A549 (cell line): ENCODE measurements around the gene YTHDF2. TPM values are rescaled to one million over a fixed set of nuclear protein-coding genes. Genes with fewer than 3 reads are reported as not detected.

Source experiments
- ATAC-seq, 2 experiments: fragments of 200-7000 bp in 1 of 2; fragments of >200 bp in 1 of 2; cut with Nextera tagmentation in 1 of 2; cut with Tn5 transposase in 1 of 2; 3 replicates each; pipeline versions ENCODE4 v1.8.0 to v1.9.1; 2018 to 2020; ENCODE audit warnings: mild to moderate bottlenecking in 1 of 2, moderate library complexity in 1 of 2
- CTCF ChIA-PET: fragments of 300-600 bp; sonication (Branson Sonifier 250); formaldehyde crosslinking; extraction: SDS; loops from one replicate; lab custom pipeline; 2021; ENCODE audit warnings: antibody characterized with exemption, inconsistent platforms; lab: Yijun Ruan, JAX
- POLR2A ChIA-PET: fragments of 350-600 bp; formaldehyde crosslinking; extraction: SDS; loops from one replicate; lab custom pipeline; 2021; ENCODE audit warnings: antibody characterized with exemption, inconsistent platforms; lab: Yijun Ruan, JAX
- DNase-seq, 2 experiments: peaks; one replicate each; pipeline versions ENCODE4 v3.0.0 to v3.0.0-alpha.2; 2011 to 2016; ENCODE audit warnings: low read depth in 1 of 2, low spot score in 1 of 2
- FAIRE-seq: peaks from 2 replicates; lab custom pipeline; 2011; peaks lifted over from hg19 to GRCh38; lab: Jason Lieb, UNC
- H3K27ac ChIP-seq, 2 experiments: fragments of >200 bp; sonication (Bioruptor Twin); formaldehyde crosslinking; 3 replicates each; pipeline ENCODE4 v1.5.1; 2016 to 2017
- H3K4me1 ChIP-seq: fragments of >200 bp; sonication (Bioruptor Twin); formaldehyde crosslinking; 3 replicates; pipeline ENCODE4 v1.6.1; 2016
- H3K4me2 ChIP-seq: fragments of >200 bp; sonication (Bioruptor Twin); formaldehyde crosslinking; 3 replicates; pipeline ENCODE4 v1.6.1; 2016
- H3K4me3 ChIP-seq: fragments of >200 bp; sonication (Bioruptor Twin); formaldehyde crosslinking; 3 replicates; pipeline ENCODE4 v1.5.1; 2016
- H3K9me3 ChIP-seq: fragments of >200 bp; sonication (Bioruptor Twin); formaldehyde crosslinking; 3 replicates; pipeline ENCODE4 v1.6.1; 2016
- BHLHE40 ChIP-seq: IDR thresholded peaks from 2 replicates; pipeline ENCODE4 v1.6.1; 2012; ENCODE audit warnings: low read depth, low read length, inconsistent platforms
- CHD4 ChIP-seq: fragments of 200-600 bp; sonication (generic); IDR thresholded peaks from 2 replicates; pipeline ENCODE4 v1.6.1; 2016; ENCODE audit warnings: antibody characterized with exemption, mild to moderate bottlenecking, borderline replicate concordance
- EP300 ChIP-seq, 2 experiments: fragments of >200 bp; sonication (Bioruptor Twin); formaldehyde crosslinking; IDR thresholded peaks; 2 replicates in 1 of 2; 3 replicates in 1 of 2; pipeline ENCODE4 v1.6.1; 2016 to 2017
- FOSB ChIP-seq: fragments of 250-450 bp; sonication (Bioruptor Pico); IDR thresholded peaks from 2 replicates; pipeline ENCODE4 v1.5.0; 2020; ENCODE audit warnings: mild to moderate bottlenecking, moderate library complexity
- FOSL2 ChIP-seq, 2 experiments: fragments of 450-650 bp in 1 of 2; fragments of >200 bp in 1 of 2; sonication (Bioruptor Twin) in 1 of 2; formaldehyde crosslinking; IDR thresholded peaks; 2 replicates each; pipeline versions ENCODE4 v1.5.0 to v1.6.1; 2016 to 2020; ENCODE audit warnings: mild to moderate bottlenecking in 1 of 2, moderate library complexity in 1 of 2
- GATA3 ChIP-seq: IDR thresholded peaks from 2 replicates; pipeline ENCODE4 v1.6.1; 2012; ENCODE audit warnings: borderline replicate concordance
- HEYL ChIP-seq: fragments of 250-450 bp; sonication (Bioruptor Pico); IDR thresholded peaks from 2 replicates; pipeline ENCODE4 v1.8.0; 2021; ENCODE audit warnings: mild to moderate bottlenecking, moderate library complexity
- HMGXB4 ChIP-seq: fragments of 250-450 bp; sonication (Bioruptor Pico); IDR thresholded peaks from 2 replicates; pipeline ENCODE4 v1.5.0; 2021; ENCODE audit warnings: mild to moderate bottlenecking, moderate library complexity, borderline replicate concordance
- HOXB13 ChIP-seq: fragments of 250-450 bp; sonication (Bioruptor Pico); IDR thresholded peaks from 2 replicates; pipeline ENCODE4 v1.5.0; 2020; ENCODE audit warnings: low read depth, mild to moderate bottlenecking, moderate library complexity
- HOXB5 ChIP-seq: fragments of 250-450 bp; sonication (Bioruptor Pico); IDR thresholded peaks from 2 replicates; pipeline ENCODE4 v1.5.0; 2020; ENCODE audit warnings: mild to moderate bottlenecking, moderate library complexity
- JUNB ChIP-seq: fragments of >200 bp; sonication (Bioruptor Twin); formaldehyde crosslinking; IDR thresholded peaks from 2 replicates; pipeline ENCODE4 v1.6.1; 2016
- KDM5A ChIP-seq: fragments of 200-600 bp; sonication (generic); IDR thresholded peaks from 2 replicates; pipeline ENCODE4 v1.6.1; 2016; ENCODE audit warnings: antibody characterized with exemption, mild to moderate bottlenecking
- MAFK ChIP-seq: fragments of 450-650 bp; IDR thresholded peaks from 2 replicates; pipeline ENCODE4 v1.6.1; 2014; ENCODE audit not compliant: partially characterized antibody
- MAZ ChIP-seq: fragments of 150-350 bp; IDR thresholded peaks from 2 replicates; pipeline ENCODE4 v1.6.1; 2014; ENCODE audit warnings: antibody characterized with exemption, low read depth, low read length, borderline replicate concordance
- MYC ChIP-seq: IDR thresholded peaks from 2 replicates; pipeline ENCODE4 v1.6.1; 2012; ENCODE audit warnings: mild to moderate bottlenecking, inconsistent platforms, low read length, improper control_type of control experiment, borderline replicate concordance
- NFE2L2 ChIP-seq: fragments of 150-350 bp; conservative IDR thresholded peaks from 2 replicates; pipeline ENCODE4 v1.6.1; 2014; ENCODE audit warnings: low read length
- NPAS2 ChIP-seq: fragments of 250-450 bp; sonication (Bioruptor Pico); IDR thresholded peaks from 2 replicates; pipeline ENCODE4 v1.8.0; 2022; ENCODE audit warnings: mild to moderate bottlenecking, moderate library complexity, borderline replicate concordance
- NR3C1 ChIP-seq: fragments of >200 bp; sonication (Bioruptor Twin); formaldehyde crosslinking; IDR thresholded peaks from 3 replicates; pipeline ENCODE4 v1.6.1; 2017
- POLR2A ChIP-seq: IDR thresholded peaks from 2 replicates; pipeline ENCODE4 v1.6.1; 2012; ENCODE audit warnings: mild to moderate bottlenecking, low read length
- RNF2 ChIP-seq: fragments of 200-600 bp; sonication (generic); IDR thresholded peaks from 2 replicates; pipeline ENCODE4 v1.6.1; 2016; ENCODE audit warnings: low read depth, mild to moderate bottlenecking, antibody characterized with exemption, moderate library complexity, borderline replicate concordance
- SREBF2 ChIP-seq: fragments of 450-650 bp; IDR thresholded peaks from 2 replicates; pipeline ENCODE4 v1.6.1; 2014; ENCODE audit warnings: mild to moderate bottlenecking, moderate library complexity
- TFCP2L1 ChIP-seq: fragments of 250-450 bp; sonication (Bioruptor Pico); IDR thresholded peaks from 2 replicates; pipeline ENCODE4 v1.5.0; 2021; ENCODE audit warnings: mild to moderate bottlenecking
- TP53 ChIP-seq: fragments of 250-450 bp; sonication (Bioruptor Pico); IDR thresholded peaks from 2 replicates; pipeline ENCODE4 v1.5.0; 2021; ENCODE audit warnings: mild to moderate bottlenecking, moderate library complexity
- ZFP36 ChIP-seq: fragments of 450-650 bp; IDR thresholded peaks from 2 replicates; pipeline ENCODE4 v1.6.1; 2014; ENCODE audit warnings: borderline replicate concordance; ENCODE audit not compliant: partially characterized antibody
- WGBS: methylation state at CpG from one replicate; pipeline ENCODE4 v1.1.6; 2017; ENCODE audit errors: missing lambda C conversion rate; 5-methylcytosine and 5-hydroxymethylcytosine counted together
- polyA plus RNA-seq, 4 experiments: library from polyadenylated mRNA; depleted of rRNA in 3 of 4; stranded (reverse); fragments of >200 nt; fragmentation: RNase III in 1 of 4; extraction: RNeasy Plus Mini Kit Qiagen cat#74134 plus additional on column Dnase treatment in 1 of 4; gene quantifications; 2 replicates in 3 of 4; 3 replicates in 1 of 4; pipeline ENCODE4 v1.2.3, GENCODE V29; 2011 to 2017
- TF ChIP-seq, protein P1 (sequence below): fragments of >200 bp; sonication (Bioruptor Twin); formaldehyde crosslinking; IDR thresholded peaks from 2 replicates; pipeline ENCODE4 v1.6.1; 2016
- TF ChIP-seq, protein P2 (sequence below): fragments of >200 bp; sonication (Bioruptor Twin); formaldehyde crosslinking; IDR thresholded peaks from 3 replicates; pipeline ENCODE4 v1.6.1; 2016

Gene YTHDF2
- polyA plus RNA-seq, 2 of the 4 experiments (the other 2 are of a cell fraction), result 53.2 to 55.6 TPM

DNA sequence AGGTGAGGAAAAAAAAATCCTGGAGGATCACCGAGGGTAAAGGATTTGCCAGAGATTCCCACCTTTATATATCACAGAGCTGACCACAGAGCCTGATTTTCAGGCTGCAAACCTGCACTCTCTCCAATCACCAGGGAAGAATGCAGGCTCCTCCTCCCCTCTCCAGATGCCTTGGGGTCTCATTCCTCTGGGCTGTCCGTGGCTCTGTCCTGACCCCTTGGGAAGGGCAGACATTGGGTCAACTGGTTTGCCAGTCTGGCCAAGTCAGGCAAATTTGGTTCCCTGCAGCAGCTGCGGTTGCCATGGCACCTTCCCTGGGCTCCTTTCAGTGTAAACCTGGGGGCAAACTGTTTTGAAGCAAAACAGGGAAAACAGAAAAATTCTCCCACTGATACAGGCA lies 63.6 kb downstream of the YTHDF2 start:
- ChIA-PET POLR2A (no interaction called here), CTCF (interaction anchor here (0.7 to 1.5 kb wide), 5 partner anchors 12 to 234 kb away, joined by 3 to 8 read pairs (median 3); partner anchors contain the start of gene OPRD1)
- ATAC-seq (no peak), FAIRE-seq (no peak)
- no peak overlapping the region for H3K4me3 ChIP-seq
- no peaks in the 10 kb centered on the region for H3K9me3 ChIP-seq
- H3K4me2 ChIP-seq, result no peak overlapping the region
- TF ChIP-seq CHD4 (no peak), ZFP36 (no peak), MYC (no peak), NPAS2 (CRISPR knock-in tag) (no peak), TFCP2L1 (CRISPR knock-in tag) (no peak), HOXB5 (CRISPR knock-in tag) (no peak), MAZ (no peak), MAFK (no peak), RNF2 (no peak), HOXB13 (CRISPR knock-in tag) (no peak), KDM5A (no peak)
- TF ChIP-seq, protein P1, sequence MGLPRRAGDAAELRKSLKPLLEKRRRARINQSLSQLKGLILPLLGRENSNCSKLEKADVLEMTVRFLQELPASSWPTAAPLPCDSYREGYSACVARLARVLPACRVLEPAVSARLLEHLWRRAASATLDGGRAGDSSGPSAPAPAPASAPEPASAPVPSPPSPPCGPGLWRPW, result no peak
- TF ChIP-seq, protein P2, sequence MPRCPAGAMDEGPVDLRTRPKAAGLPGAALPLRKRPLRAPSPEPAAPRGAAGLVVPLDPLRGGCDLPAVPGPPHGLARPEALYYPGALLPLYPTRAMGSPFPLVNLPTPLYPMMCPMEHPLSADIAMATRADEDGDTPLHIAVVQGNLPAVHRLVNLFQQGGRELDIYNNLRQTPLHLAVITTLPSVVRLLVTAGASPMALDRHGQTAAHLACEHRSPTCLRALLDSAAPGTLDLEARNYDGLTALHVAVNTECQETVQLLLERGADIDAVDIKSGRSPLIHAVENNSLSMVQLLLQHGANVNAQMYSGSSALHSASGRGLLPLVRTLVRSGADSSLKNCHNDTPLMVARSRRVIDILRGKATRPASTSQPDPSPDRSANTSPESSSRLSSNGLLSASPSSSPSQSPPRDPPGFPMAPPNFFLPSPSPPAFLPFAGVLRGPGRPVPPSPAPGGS, result no peak
- TF ChIP-seq, all 56 proteins: peak for 0
- Histone ChIP-seq H3K4me1 (no peaks in the 10 kb centered on the region), H3K27ac (no peak overlapping the region)
- no peak for DNase-seq
- 26% methylated on average over 3 of the region's 3 CpGs for WGBS

- ATAC-seq (no peak), FAIRE-seq (no peak)
- WGBS, result 71% methylated on average over 5 of the region's 6 CpGs
- no peaks in the 10 kb centered on the region for H3K4me1 ChIP-seq
- TF ChIP-seq JUNB (no peak), NFE2L2 (no peak), HMGXB4 (no peak), TP53 (CRISPR knock-in tag) (no peak), MYC (no peak), EP300 (IDR thresholded peaks at IDR 0.05) (no peak), HEYL (CRISPR knock-in tag) (no peak), CHD4 (no peak), MAZ (no peak), FOSL2 (IDR thresholded peaks at IDR 0.05) (no peak), FOSL2 (CRISPR knock-in tag; IDR thresholded peaks at IDR 0.05) (no peak), BHLHE40 (no peak), MAFK (no peak), SREBF2 (no peak), ZFP36 (no peak), POLR2A (no peak), FOSB (CRISPR knock-in tag) (no peak), GATA3 (no peak), NR3C1 (no peak), HOXB5 (CRISPR knock-in tag) (no peak)
- TF ChIP-seq, protein P1, result no peak
- TF ChIP-seq, all 56 proteins: peak for 0
- H3K9me3 ChIP-seq, result no peaks in the 10 kb centered on the region
- CTCF ChIA-PET, result interaction anchor here (0.9 kb wide), 1 partner anchor 401 kb away, joined by 3 read pairs; no protein-coding TSS in a partner anchor
- no peak overlapping the region for H3K27ac ChIP-seq
- DNase-seq, result no peak
- no peak overlapping the region for H3K4me2 ChIP-seq
- no peak overlapping the region for H3K4me3 ChIP-seq
- POLR2A ChIA-PET, result no interaction called here
Observed at GRCh38 chr1:28801461-28801860, 64.7 kb downstream of the YTHDF2 start.
